HG02642 (cell line): ENCODE data around the gene TRPC5OS.

Source experiments
- ATAC-seq: cut with Tn5 transposase; IDR thresholded peaks from one replicate; pipeline ENCODE4 v1.9.1; 2021; ENCODE audit warnings: mild to moderate bottlenecking; ENCODE audit not compliant: unreplicated experiment, poor library complexity

TRPC5OS gene

GRCh38 chrX:111888600-111888999 is 12.6 kb downstream of the TRPC5OS start:
- no peak for ATAC-seq

DNA sequence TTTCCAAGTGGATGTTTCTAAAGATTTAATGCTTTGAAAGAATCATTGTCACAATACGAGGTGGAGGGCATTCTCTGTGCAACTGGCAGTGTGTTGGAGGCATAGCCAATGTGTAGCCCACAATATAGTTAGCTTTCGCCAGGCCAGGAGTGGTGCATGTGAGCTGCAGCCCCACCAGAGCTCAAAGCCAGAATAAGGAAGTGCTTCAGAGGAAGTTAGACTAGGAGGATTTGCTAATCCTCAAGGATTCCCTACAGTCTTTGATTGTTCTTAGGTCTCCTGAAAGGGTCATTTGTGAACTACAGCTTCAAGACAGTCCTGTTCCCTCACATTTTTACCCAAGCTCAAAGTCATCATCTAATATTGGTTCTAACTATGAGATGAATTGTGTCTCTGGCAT is 16.4 kb downstream of the TRPC5OS start:
- ATAC-seq = no peak

DNA sequence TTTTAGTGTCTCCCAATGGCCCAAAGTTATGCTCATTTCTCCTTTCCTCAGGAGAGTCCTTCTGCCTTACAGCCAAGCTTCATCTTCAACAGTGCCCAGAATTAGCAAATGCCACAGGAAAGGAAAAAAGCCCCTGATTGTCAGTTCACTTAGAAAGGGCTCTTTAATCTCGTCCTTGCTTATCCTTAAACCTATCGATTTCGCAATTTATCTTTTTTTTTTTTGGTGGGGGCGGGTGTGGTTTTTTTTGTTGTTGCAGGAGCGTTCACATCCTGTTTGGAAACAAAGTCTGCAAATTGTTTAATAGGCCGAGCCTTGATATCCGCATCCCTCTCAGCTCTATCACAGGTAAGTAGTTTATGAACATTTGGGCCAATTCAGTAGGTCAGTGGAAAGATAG is 20.2 kb downstream of the TRPC5OS start:
- no peak for ATAC-seq

GRCh38 chrX:111914398-111915090 is 38.6 kb downstream of the TRPC5OS start:
- ATAC-seq = no peak

DNA sequence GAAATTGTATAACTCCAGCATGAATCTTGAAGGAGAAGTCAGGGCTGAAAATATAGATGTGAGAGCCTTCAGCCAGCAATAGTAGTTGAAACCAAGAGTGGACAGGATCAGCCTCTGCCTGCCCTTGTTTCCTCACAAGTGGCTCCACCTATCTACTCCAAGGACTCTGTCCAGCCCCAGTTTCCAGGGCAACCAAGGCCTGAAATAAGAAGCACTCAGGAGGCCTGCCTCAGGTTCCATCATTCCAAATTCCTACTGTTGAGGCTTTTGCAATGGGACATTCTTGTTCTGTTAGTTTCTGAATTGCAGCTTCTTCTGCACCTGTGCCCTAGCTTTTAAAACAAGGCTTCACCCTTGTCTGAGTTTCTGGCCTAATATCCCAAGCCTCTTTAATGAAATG is 41.6 kb downstream of the TRPC5OS start:
- no peak for ATAC-seq

DNA sequence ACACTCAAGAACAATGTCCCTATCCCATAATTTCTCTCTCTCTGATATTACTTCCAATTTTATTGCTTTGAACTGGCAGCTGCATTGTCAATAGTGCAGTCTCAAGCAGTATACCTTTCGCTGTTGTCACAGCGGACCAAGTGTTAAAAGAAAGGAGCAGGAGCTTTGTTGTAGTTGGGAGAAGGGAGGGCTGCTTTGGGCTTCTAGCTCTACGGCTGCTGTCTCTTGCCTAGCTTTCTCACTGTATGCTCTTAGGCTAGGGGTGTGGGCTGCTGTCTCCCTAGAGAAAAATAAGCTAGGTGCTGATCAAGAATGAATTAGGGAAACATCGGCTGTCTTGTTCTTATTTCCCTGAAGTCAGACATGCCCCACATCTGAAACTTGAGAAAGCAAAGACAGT is 52.5 kb downstream of the TRPC5OS start:
- no peak for ATAC-seq
